ENCODE results near the gene ZBTB34. TPM values are rescaled to one million over a fixed set of nuclear protein-coding genes. Genes with fewer than 3 reads are reported as not detected.

ZBTB34 gene
- total RNA-seq, 1 experiment from 2014 or later, result 15.8 TPM

DNA sequence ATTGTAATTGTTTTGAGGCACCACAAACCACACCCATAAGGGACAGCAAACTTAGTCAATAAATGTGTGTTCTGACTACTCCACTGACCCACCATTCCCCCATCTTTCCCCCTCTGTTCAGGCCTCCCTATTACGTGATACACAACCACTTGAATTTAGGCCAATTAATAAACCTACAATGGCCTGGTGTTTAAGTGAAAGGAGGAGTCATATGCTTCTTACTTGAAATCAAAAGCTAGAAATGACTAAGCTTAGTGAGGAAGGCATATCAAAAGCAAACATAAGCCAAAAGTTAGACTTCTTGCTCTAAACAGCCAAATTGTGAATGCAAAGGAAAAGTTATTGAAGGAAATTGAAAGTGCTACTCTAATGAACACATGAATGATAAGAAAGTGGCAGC, 41.0 kb upstream of the ZBTB34 start:
- Histone ChIP-seq H3K27me3 (ENCODE audit: insufficient read depth, low read length) (no peaks in the 10 kb centered on the region), H2BK20ac (ENCODE audit: low read depth, low read length, poor library complexity, severe bottlenecking) (no peak overlapping the region), H2BK5ac (ENCODE audit: insufficient read length, low read length) (no peak overlapping the region), H3K27ac (ENCODE audit: insufficient read length, low read depth, low read length) (no peak overlapping the region), H3K9ac (ENCODE audit: extremely low read depth, insufficient read length, low read length) (no peak overlapping the region), H3K79me2 (ENCODE audit: insufficient read depth, low read length) (peaks cover 5% of the 10 kb centered on the region; the same call in 1 of the 2 replicates), H3K56ac (ENCODE audit: insufficient read length, low read depth, low read length) (no peak overlapping the region), H3K79me1 (ENCODE audit: insufficient read depth, low read depth, low read length, poor library complexity, severe bottlenecking) (peaks cover 5% of the 10 kb centered on the region), H3K18ac (ENCODE audit: insufficient read length, low read depth, low read length) (no peak overlapping the region), H4K5ac (ENCODE audit: insufficient read length, low read depth, low read length) (no peak overlapping the region), H3K23ac (ENCODE audit: insufficient read length, low read depth, low read length) (no peak overlapping the region), H2BK15ac (ENCODE audit: low read depth, low read length) (no peak overlapping the region), H2BK120ac (ENCODE audit: low read depth, low read length, poor library complexity, severe bottlenecking) (no peak overlapping the region), H4K20me1 (ENCODE audit: control insufficient read depth, insufficient read depth, insufficient read length) (no peaks in the 10 kb centered on the region), H3K4ac (ENCODE audit: low read depth, low read length) (no peak overlapping the region), H2AK5ac (ENCODE audit: insufficient read length, low read length) (no peak overlapping the region), H4K8ac (replicated peaks; ENCODE audit: insufficient read length, low read depth, low read length) (no peak overlapping the region), H2AFZ (ENCODE audit: low read length) (no peak overlapping the region), H3K9me3 (ENCODE audit: control insufficient read depth, low read depth, low read length) (peaks cover 17% of the 10 kb centered on the region), H3K23me2 (ENCODE audit: insufficient read length, low read depth, low read length, poor library complexity, severe bottlenecking) (no peaks in the 10 kb centered on the region), H4K91ac (ENCODE audit: insufficient read length, low read depth, low read length) (no peak overlapping the region), H3K4me2 (ENCODE audit: insufficient read depth, insufficient read length, low read length) (no peak overlapping the region), H2BK12ac (ENCODE audit: insufficient read length, low read depth, low read length) (no peak overlapping the region), H3T11ph (ENCODE audit: low read length) (no peak overlapping the region), H3K4me1 (ENCODE audit: insufficient read depth, low read length) (no peaks in the 10 kb centered on the region), H3K14ac (ENCODE audit: insufficient read depth, low read length) (no peak overlapping the region)
- H3K36me3 Mint-ChIP-seq (ENCODE audit: insufficient read depth in 1 of 3, low read depth in 3 of 3), result peaks cover 46 to 59% (median 48%) of the 10 kb centered on the region in 3 experiments
- H3K9me3 Mint-ChIP-seq, result peaks cover 26 to 36% of the 10 kb centered on the region in 2 experiments
- no peak for DNase-seq
- peaks cover 3 to 4% of the 10 kb centered on the region in 2 experiments; a peak in 2 of 4 replicates for H3K4me1 Mint-ChIP-seq
- no CpG with 5 or more reads among the region's 1 CpG for WGBS (ENCODE audit: extremely low coverage, insufficient read length, low lambda C conversion rate)
- TF ChIP-seq, protein P1, sequence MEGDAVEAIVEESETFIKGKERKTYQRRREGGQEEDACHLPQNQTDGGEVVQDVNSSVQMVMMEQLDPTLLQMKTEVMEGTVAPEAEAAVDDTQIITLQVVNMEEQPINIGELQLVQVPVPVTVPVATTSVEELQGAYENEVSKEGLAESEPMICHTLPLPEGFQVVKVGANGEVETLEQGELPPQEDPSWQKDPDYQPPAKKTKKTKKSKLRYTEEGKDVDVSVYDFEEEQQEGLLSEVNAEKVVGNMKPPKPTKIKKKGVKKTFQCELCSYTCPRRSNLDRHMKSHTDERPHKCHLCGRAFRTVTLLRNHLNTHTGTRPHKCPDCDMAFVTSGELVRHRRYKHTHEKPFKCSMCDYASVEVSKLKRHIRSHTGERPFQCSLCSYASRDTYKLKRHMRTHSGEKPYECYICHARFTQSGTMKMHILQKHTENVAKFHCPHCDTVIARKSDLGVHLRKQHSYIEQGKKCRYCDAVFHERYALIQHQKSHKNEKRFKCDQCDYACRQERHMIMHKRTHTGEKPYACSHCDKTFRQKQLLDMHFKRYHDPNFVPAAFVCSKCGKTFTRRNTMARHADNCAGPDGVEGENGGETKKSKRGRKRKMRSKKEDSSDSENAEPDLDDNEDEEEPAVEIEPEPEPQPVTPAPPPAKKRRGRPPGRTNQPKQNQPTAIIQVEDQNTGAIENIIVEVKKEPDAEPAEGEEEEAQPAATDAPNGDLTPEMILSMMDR (conservative IDR thresholded peaks at IDR 0.05), result no peak
- peaks cover 1% of the 10 kb centered on the region; the same call in 1 of the 2 replicates for H3K27me3 Mint-ChIP-seq (ENCODE audit: low read depth)
- H3K27ac Mint-ChIP-seq, result no peak overlapping the region
- H3K4me3 Mint-ChIP-seq, result no peak overlapping the region
